Fibroblast of lung (primary cell): ENCODE data around the gene DHX35. TPM values are rescaled to one million over a fixed set of nuclear protein-coding genes. Genes with fewer than 3 reads are reported as not detected.

Experiments
- DNase-seq, 2 donors: peaks; one replicate each; pipeline versions ENCODE4 v3.0.0 to v3.0.0-alpha.2; 2010; ENCODE audit warnings: low read depth in 2 of 2
- H2AFZ ChIP-seq: 2 replicates; pipeline ENCODE4 v1.5.1; 2012; ENCODE audit warnings: low read length, control low read depth, inconsistent platforms
- H3K27ac ChIP-seq: 2 replicates; pipeline ENCODE4 v1.5.1; 2011; ENCODE audit warnings: low read length, control low read depth; ENCODE audit not compliant: insufficient read depth
- H3K27me3 ChIP-seq: 2 replicates; pipeline ENCODE4 v1.5.1; 2011; ENCODE audit warnings: mild to moderate bottlenecking, low read length; ENCODE audit not compliant: control insufficient read depth, insufficient read depth
- H3K36me3 ChIP-seq: 2 replicates; pipeline ENCODE4 v1.5.1; 2011; ENCODE audit warnings: low read length; ENCODE audit not compliant: control insufficient read depth, insufficient read depth
- H3K4me1 ChIP-seq: 2 replicates; pipeline ENCODE4 v1.5.1; 2011; ENCODE audit warnings: low read length; ENCODE audit not compliant: control insufficient read depth, insufficient read depth; ENCODE audit errors: extremely low read depth
- H3K4me2 ChIP-seq: 2 replicates; pipeline ENCODE4 v1.5.1; 2011; ENCODE audit warnings: low read length, control low read depth; ENCODE audit not compliant: insufficient read depth; ENCODE audit errors: extremely low read depth
- H3K4me3 ChIP-seq, 4 experiments: fragments of 200-600 bp in 1 of 4; sonication (generic) in 1 of 4; replicated peaks in 1 of 4; 2 replicates each; pipeline ENCODE4 v1.5.1; 2011 to 2016; ENCODE audit warnings: low read length in 4 of 4, low read depth in 3 of 4, mild to moderate bottlenecking in 3 of 4, control low read depth in 2 of 4, inconsistent platforms in 1 of 4, mixed read lengths in 1 of 4; ENCODE audit not compliant: insufficient read depth in 1 of 4; ENCODE audit errors: control extremely low read depth in 1 of 4
- H3K79me2 ChIP-seq: 2 replicates; pipeline ENCODE4 v1.5.1; 2012; ENCODE audit warnings: mild to moderate bottlenecking, low read length, inconsistent platforms; ENCODE audit not compliant: control insufficient read depth, insufficient read depth
- H3K9ac ChIP-seq: 2 replicates; pipeline ENCODE4 v1.5.1; 2011; ENCODE audit warnings: mild to moderate bottlenecking, low read length, control low read depth; ENCODE audit not compliant: insufficient read depth
- H3K9me3 ChIP-seq: 2 replicates; pipeline ENCODE4 v1.5.1; 2012; ENCODE audit warnings: low read depth, low read length; ENCODE audit not compliant: control insufficient read depth, insufficient read depth
- H4K20me1 ChIP-seq: 2 replicates; pipeline ENCODE4 v1.5.1; 2011; ENCODE audit warnings: low read length; ENCODE audit not compliant: control insufficient read depth, insufficient read depth; ENCODE audit errors: extremely low read depth
- EZH2 ChIP-seq: IDR thresholded peaks from 2 replicates; pipeline ENCODE4 v1.5.1; 2012; ENCODE audit warnings: low read length, control low read depth, mild to moderate bottlenecking; ENCODE audit errors: missing control alignments
- polyA plus RNA-seq, 2 donors: library from polyadenylated mRNA; depleted of rRNA in 1 of 2; stranded (reverse) in 1 of 2; unstranded in 1 of 2; fragments of >200 nt; gene quantifications; 2 replicates each; pipeline ENCODE4 v1.2.1, GENCODE V29; 2011 to 2012; ENCODE audit warnings: missing spikeins in 1 of 2
- total RNA-seq: library from RNA; depleted of rRNA; stranded (reverse); fragments of >200 nt; gene quantifications from 2 replicates; pipeline ENCODE4 v1.2.1, GENCODE V29; 2014
- TF ChIP-seq, protein P1 (sequence below), 2 donors: IDR thresholded peaks in 1 of 2; conservative IDR thresholded peaks in 1 of 2; 1 replicate in 1 of 2; 2 replicates in 1 of 2; pipeline ENCODE4 v1.5.1; 2011 to 2012; ENCODE audit warnings: low read length in 2 of 2, control low read depth in 1 of 2, inconsistent platforms in 1 of 2, low read depth in 1 of 2, mild to moderate bottlenecking in 1 of 2

Gene DHX35
- total and polyA plus RNA-seq, 2 donors (not counting 1 experiment from before 2014, with no cell fraction given), result 11.4 to 12.1 TPM

- no peaks in the 10 kb centered on the region for H3K9me3 ChIP-seq
- no peak for DNase-seq
- no peak overlapping the region for H2AFZ ChIP-seq
- TF ChIP-seq, protein P1, sequence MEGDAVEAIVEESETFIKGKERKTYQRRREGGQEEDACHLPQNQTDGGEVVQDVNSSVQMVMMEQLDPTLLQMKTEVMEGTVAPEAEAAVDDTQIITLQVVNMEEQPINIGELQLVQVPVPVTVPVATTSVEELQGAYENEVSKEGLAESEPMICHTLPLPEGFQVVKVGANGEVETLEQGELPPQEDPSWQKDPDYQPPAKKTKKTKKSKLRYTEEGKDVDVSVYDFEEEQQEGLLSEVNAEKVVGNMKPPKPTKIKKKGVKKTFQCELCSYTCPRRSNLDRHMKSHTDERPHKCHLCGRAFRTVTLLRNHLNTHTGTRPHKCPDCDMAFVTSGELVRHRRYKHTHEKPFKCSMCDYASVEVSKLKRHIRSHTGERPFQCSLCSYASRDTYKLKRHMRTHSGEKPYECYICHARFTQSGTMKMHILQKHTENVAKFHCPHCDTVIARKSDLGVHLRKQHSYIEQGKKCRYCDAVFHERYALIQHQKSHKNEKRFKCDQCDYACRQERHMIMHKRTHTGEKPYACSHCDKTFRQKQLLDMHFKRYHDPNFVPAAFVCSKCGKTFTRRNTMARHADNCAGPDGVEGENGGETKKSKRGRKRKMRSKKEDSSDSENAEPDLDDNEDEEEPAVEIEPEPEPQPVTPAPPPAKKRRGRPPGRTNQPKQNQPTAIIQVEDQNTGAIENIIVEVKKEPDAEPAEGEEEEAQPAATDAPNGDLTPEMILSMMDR (conservative IDR thresholded peaks at IDR 0.05 in 1 of 2, IDR thresholded peaks at IDR 0.05 in 1 of 2; ENCODE audit: low read depth in 1 of 2, low read length in 2 of 2), result no peak
- TF ChIP-seq EZH2, result no peak
- peaks cover 3% of the 10 kb centered on the region for H3K36me3 ChIP-seq
- no peak overlapping the region for H3K27ac ChIP-seq
- H3K9ac ChIP-seq, result no peak overlapping the region
- no peaks in the 10 kb centered on the region for H3K79me2 ChIP-seq
- H4K20me1 ChIP-seq, result no peaks in the 10 kb centered on the region
- H3K4me1 ChIP-seq, result no peaks in the 10 kb centered on the region
- H3K27me3 ChIP-seq, result no peaks in the 10 kb centered on the region
- no peak overlapping the region for H3K4me2 ChIP-seq
- H3K4me3 ChIP-seq, result no peak overlapping the region
Observed at GRCh38 chr20:39045676-39046075, 83.5 kb downstream of the DHX35 start.

- no peaks in the 10 kb centered on the region for H3K4me1 ChIP-seq
Observed at GRCh38 chr20:39047417-39047985, 85.4 kb downstream of the DHX35 start.

GRCh38 chr20:39048000-39048696 lies 86.0 kb downstream of the DHX35 start:
- Histone ChIP-seq H3K4me3 (no peak overlapping the region), H3K4me1 (no peaks in the 10 kb centered on the region), H3K4me2 (no peak overlapping the region), H2AFZ (no peak overlapping the region), H4K20me1 (no peaks in the 10 kb centered on the region), H3K27me3 (no peaks in the 10 kb centered on the region), H3K36me3 (no peaks in the 10 kb centered on the region), H3K9me3 (no peaks in the 10 kb centered on the region), H3K27ac (no peak overlapping the region), H3K79me2 (no peaks in the 10 kb centered on the region), H3K9ac (no peak overlapping the region)
- DNase-seq, result peak; percentile 57 to 78
- no peak for TF ChIP-seq EZH2
- TF ChIP-seq, protein P1 (conservative IDR thresholded peaks at IDR 0.05 in 1 of 2, IDR thresholded peaks at IDR 0.05 in 1 of 2; ENCODE audit: low read depth in 1 of 2, low read length in 2 of 2), result peak; percentile 98 to 99

More at GRCh38 chr20:39047417-39047985, 85.4 kb downstream of the DHX35 start:
- Histone ChIP-seq H3K4me3 (no peak overlapping the region), H3K4me2 (no peak overlapping the region), H2AFZ (no peak overlapping the region), H3K9me3 (no peaks in the 10 kb centered on the region), H3K9ac (no peak overlapping the region), H3K79me2 (no peaks in the 10 kb centered on the region), H3K27ac (no peak overlapping the region), H3K27me3 (no peaks in the 10 kb centered on the region), H4K20me1 (no peaks in the 10 kb centered on the region), H3K36me3 (peaks cover 2% of the 10 kb centered on the region)
- TF ChIP-seq, protein P1 (conservative IDR thresholded peaks at IDR 0.05 in 1 of 2, IDR thresholded peaks at IDR 0.05 in 1 of 2; ENCODE audit: low read depth in 1 of 2, low read length in 2 of 2), result no peak
- TF ChIP-seq EZH2, result no peak
- no peak for DNase-seq
